GM18502 (cell line): ENCODE results near the gene WDR27.

Source experiments
- ATAC-seq: cut with Tn5 transposase; IDR thresholded peaks from one replicate; pipeline ENCODE4 v1.9.1; 2021; ENCODE audit warnings: mild to moderate bottlenecking; ENCODE audit not compliant: unreplicated experiment, poor library complexity

The WDR27 gene

DNA sequence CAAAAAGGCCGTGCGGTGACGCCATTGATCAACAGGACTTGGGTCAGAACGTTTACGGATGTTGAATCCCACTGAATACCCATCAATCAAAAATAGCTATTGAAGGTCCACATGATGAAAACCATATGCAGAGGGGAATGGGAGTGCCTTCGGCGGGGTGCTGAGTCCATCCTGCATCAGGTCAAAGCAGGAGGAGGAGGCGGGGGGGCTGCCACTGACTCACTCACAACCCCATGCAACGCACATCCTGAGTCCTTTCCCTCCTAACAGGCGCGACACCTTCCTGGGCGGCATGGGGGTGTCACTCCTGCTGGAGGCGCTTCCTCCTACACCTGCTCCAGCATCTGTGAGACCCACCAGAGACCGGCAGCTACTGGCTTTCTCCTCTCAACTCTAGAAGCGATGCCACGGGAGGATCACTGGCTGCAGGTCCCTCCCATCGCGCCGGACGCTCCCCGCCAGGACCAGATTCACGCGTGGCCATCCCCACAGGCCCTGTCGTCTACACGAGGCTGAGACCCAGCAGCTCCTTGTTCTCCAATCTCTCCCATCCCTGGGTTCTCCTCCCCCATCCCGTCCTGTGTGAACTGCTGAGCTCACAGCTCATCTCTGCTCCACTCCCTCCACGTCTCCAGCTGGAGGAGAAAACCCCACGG, 277.6 kb downstream of the WDR27 start:
- no peak for ATAC-seq

DNA sequence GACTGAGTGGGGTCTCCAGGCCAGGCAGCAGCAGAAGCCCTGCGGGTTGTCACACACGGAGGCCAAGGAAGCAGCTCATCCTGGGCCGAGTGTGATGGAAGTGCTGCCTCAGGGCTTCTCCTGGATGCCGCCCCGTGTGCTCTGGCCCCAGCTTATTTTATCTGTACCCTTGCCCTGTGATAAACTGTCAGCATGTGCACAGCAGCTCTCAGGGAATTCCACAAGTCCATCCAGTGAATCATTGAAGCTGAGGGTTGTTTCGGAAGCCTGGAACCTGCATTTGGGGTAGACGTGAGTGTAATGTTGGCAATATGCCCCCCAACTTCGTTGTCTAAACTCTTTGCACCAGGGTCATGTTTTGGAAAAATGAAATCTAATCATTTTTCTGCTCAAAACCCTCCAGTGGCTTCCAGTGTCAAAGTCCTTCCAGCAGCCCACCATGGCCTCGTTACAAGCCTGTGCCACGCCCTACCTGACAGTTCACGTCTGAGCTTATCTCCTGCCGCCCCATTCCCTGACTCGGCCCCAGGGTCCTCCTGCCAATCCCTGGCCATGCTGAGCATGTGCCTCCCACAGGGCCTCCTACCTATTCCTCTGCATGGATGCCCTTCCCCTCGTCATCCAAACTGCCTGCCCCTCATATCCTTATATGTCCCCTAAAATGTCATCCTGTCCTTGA, 280.1 kb downstream of the WDR27 start:
- no peak for ATAC-seq

DNA sequence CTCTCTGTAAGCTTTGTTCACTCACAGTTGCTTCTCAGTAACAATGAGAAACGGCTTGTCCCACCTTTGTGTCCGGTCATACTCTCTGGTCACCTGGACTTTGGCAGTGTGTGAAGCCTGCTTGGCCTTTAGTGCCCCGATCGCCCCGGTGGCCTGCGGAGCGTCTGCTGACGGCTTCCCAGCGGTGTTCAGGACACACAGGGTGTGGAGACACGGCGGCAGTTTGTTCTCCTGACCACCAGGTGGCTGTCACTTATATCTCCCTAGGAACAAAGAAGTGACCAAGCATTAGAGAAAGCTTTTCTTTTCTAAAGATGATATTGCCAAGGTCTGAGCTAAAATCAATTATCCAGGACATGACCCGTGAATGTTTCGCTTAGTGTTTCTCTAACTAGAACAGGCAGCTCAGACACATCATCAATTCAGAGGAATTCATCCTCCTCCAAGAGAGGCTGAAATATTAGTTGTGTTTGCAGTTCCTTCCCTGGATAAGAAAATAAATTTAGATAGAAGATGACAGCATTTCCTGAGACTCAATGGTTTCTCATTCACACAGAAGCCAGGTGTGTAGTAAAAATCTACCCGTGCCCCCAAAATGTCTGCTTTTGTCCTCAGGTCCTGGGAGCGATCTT, 280.8 kb downstream of the WDR27 start:
- no peak for ATAC-seq

GRCh38 chr6:169417101-169417500, 284.7 kb downstream of the WDR27 start:
- no peak for ATAC-seq

DNA sequence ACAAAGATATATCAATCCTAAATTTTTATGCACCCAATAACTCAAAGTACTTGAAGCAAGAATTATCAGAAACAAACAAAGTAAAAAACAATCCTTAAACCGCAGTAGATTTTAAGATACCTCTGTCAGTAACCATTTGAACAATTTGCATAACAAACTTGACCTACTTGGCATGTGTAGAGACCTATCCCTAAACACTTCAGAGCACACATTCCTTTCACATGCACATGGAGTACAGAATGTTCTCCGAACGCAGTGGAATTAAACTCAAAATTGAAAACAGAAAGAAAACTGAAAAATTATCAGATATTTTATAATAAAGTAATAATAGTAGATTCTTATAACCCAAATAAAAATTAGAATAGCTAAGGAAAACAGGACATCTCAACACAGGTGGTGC, 285.6 kb downstream of the WDR27 start:
- no peak for ATAC-seq

DNA sequence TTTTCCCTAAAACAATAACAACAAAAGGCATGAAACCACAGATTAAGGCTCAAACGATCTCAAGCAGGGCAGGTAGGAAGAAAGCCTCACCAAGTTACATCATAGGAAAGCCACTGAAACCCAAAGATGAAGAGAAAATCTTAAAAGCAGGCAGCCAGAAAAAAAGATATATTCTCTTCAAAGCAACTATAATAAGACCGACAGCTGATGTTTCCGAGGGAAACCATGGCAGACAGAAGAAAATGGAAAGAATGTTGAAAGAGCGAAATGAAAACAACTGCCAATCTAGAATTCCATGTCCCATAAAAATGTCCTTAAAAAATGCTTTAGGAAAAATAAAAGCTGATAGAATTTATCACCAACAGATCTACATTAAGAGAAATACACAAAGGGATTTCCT, 286.6 kb downstream of the WDR27 start:
- ATAC-seq, result no peak

DNA sequence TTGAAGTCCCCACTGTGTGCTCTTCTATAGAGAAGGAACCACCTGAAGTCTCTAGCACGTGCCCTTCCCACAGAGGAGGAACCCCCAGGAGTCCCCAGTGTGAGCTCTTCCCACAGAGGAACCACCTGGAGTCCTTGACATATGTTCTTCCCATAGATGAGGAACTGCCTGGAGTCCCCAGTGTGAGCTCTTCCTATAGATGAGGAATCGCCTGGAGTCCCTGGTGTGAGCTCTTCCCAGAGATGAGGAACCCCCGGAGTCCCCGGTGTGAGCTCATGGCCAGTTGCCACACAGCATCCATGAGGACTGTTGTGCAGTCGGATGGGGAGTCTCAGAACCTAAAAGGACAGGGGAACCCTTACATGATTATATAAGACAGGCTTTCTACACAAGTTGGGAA, 290.1 kb downstream of the WDR27 start:
- ATAC-seq, result no peak

- ATAC-seq, result no peak
Observed at GRCh38 chr6:169411296-169411695, 290.5 kb downstream of the WDR27 start.

- ATAC-seq, result no peak
Observed at GRCh38 chr6:169409742-169410312, 292.0 kb downstream of the WDR27 start.

DNA sequence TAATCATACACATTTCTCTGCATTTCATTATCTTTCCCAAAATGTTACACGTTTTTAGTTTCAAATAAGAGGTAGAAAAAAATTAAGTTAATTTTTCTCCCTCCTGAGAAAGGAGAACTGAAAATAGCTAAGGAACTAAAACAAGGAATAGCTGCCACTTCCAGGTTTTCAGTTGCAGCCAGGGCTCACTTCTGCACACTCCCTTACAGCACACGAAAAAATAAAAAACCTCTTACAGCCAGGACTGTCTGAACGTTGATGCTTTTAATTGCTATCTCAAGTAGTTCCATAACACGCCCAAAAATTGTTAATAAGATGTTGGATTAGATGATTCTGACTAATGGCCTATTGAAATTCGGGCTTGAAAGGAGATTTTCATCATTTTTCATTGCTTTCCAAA, 294.5 kb downstream of the WDR27 start:
- no peak for ATAC-seq
